NCI-H128 (cell line): ENCODE data around the gene HIP1.
"Not testable (repeated sequence)": the region's sequence is repeated elsewhere in the genome, so short reads cannot be mapped to it uniquely, and the experiment has no call there.

Source experiments
- DNase-seq: peaks from one replicate; lab custom pipeline; 2025; ENCODE audit not compliant: unreplicated experiment; lab: John Stamatoyannopoulos, UW

Gene HIP1

DNA sequence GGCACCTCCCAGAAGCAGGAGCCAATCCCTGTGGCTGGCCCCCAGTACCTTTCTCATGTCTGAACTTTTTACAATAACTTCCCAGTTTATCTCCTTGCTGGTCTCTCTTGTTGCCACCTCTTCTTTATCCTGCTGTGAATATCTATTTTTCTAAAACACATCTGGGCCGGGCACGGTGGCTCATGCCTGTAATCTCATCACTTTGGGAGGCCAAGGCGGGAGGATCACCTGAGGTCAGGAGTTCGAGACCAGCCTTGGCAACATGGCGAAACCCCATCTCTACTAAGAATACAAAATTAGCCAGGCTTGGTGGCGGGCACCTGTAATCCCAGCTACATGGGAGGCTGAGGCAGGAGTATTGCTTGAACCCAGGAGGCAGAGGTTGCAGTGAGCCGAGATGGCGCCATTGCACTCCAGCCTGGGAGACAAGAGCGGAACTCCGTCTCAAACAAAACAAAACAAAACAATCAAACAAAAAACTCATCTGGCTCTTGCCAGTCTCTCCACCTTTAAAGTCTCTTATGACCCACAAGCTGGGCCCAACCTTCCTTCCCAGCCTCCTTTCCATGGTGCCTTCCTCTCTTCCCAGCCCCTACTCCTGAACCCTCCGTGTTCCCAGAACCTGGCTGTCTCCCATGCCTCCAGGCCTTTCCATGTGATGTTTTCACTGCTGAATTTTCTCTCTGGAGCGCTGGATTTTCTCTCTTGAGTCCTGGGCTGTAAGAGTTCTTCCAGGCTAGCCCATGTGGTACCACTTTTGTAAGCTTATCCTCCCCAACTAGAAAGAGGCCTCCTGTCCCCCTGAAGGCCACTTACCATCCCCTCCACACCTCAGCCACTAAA is 51.3 kb downstream of the HIP1 start:
- DNase-seq = no peak

DNA sequence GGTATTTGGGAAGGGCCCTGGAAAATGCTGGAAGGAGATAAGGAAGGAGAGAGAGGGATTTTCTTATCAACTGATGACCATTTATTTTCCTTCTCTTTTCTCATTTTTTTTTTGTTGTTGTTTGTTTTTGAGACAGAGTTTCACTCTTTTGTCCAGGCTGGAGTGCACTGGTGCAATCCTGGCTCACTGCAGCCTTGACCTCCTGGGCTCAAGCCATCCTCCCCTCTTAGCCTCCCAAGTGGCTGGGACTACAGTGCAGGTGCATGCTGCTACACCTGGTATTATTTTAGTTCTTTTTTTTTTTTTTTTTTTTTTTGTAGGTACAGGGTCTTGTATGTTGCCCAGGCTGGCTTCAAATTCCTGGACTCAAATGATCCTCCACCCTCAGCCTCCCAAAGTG is 52.2 kb downstream of the HIP1 start:
- DNase-seq = no peak

DNA sequence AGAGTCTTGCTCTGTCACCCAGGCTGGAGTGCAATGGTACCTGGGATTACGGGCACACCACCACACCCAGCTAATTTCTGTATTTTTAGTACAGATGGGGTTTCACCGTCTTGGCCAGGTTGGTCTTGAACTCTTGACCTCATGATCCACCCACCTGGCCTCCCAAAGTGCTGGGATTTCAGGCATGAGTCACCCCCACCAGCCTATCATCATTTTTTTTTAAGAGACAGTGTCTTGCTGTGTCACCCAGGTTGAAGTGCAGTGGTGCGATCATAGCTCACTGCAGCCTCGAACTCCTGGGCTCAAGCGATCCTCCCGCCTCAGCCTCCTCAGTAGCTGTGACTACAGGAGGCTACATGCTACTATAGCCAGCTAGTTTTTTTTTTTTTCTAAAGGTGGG is 56.7 kb downstream of the HIP1 start:
- DNase-seq = not testable (repeated sequence)

DNA sequence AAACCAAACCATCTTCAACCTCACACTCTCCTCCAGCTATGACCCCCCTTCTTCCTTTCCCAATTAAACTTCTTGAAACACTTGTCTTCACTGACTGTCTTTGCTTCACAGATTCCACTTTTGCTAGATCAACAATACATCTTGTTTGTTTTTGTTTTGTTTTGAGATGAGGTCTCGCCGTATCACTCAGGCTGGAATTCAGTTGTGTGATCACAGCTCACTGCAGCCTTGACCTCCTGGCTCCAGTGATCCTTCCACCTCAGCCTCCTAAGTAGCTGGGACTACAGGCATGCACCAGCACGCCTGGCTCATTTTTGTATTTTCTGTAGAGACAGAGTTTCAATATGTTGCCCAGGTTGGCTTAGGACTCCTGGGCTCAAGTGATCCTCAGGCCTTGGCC is 59.7 kb downstream of the HIP1 start:
- DNase-seq = no peak

DNA sequence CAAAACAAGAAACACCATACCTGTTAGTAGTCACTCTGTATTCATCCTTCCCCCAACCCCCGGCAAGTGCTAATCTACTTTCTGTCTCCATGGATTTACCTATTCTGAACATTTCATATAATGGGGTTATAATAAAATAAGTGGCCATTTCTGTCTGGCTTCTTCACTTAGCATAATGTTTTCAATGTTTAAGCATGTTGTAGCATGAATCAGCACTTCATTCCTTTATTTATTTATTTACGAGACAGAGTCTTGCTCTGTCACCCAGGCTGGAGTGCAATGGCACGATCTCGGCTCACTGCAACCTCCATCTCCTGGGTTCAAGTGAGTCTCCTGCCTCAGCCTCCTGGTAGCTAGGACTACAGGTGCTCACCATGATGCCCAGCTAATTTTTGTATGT is 69.2 kb downstream of the HIP1 start:
- DNase-seq = no peak

DNA sequence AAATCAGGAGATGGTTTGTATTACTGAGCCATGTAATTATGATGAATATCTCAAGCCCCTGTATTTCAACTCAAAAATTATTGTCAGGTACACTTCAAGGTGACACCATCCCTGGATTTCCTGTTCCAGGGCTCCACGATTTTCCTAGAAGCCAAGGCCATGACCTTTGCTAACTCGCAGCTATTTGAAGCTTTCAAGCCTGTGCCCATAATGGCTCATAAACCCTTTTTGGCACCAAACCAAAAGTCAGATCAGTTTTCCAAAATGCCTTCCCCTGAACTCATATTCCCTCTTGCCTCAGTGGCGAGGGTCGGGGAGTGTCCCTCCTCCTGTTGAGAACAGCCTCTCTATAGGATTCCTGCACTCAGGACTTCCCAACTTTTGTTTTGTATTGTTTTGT is 70.8 kb downstream of the HIP1 start:
- DNase-seq = no peak

DNA sequence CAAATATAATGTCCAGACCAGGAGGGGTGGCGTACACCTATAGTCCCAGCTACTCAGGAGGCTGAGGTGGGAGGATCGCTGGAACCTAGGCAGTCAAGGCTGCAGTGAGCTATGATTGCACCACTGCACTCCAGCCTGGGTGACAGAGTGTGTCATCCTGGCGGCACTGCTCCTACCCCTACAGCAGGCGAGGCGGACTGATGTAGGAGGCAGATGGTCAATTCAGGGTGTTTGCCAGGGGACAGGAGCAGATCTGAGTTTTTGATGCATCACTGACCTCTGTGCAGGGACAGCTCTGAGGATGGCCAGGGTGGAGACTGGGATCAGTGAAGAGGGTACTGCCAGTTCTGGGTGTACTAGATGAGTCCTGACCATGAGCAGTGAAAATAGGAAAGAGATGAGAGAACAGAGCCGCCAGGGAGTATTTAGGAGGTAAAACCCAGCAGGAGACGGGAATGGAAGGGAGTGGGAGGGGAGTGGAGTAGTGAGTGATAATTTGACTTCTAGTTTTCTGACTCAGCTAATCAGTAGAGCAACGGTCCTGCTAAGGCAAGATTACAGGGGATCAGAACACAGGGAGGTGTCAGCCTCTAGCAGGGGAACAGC is 75.3 kb downstream of the HIP1 start:
- no peak for DNase-seq

DNA sequence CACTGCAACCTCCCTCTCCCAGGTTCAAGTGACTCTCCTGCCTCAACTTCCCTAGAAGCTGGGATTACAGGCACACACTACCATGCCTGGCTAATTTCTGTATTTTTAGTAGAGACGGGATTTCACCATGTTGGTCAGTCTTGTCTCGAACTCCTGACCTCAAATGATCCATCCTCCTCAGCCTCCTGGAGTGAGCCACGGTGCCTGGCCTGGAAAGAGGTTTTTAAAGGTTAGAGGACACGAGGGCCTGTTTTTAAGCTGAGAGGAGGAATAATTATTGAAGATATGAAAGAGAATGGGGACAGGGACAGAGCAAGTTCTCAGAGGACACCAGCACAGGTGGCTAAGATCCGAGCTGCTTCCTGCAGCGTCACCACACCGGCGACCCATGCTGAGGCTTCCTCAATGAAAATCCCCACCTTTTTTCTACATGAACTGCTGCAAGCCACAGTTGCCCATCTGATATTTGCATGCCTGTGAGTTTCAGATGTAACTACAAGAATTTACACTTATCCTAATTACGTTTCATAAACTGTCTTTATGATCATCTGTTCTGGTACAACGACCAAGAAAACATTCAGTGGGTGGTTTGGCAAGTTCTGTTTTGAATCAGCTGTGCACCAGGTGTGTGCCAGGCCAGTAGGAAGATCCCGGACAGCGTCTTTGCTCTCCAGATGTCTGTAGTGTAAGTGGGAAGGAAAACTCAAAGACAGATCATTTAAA is 76.0 kb downstream of the HIP1 start:
- DNase-seq = no peak

DNA sequence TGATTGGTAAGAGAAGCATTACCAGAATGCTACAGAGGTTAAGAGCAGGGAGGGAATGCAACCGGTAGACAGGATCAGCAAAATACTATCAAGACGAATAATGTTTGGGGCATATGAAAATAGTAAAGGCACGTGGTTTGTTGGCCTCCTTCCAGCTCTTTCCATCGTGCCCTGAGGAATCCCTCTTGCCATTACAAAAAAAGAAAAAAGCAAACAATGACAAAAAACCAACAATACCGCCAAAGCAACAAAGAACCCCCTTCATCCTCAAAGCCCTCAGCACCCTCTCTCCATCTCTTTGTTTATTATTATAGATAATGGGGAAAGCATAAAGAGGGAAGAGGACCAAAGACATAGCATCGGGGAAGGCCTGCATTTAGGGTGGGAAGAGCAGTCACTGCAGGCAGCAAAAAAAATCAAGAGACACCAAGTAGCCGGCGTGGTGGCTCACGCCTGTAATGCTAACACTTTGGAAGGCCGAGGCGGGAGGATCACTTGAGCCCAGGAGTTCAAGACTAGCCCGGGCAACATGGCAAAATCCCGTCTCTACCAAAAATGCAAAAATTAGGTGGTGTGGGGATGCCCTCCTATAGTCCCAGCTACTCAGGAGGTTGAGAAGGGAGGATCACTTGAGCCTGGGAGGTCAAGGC is 78.0 kb downstream of the HIP1 start:
- DNase-seq = no peak

DNA sequence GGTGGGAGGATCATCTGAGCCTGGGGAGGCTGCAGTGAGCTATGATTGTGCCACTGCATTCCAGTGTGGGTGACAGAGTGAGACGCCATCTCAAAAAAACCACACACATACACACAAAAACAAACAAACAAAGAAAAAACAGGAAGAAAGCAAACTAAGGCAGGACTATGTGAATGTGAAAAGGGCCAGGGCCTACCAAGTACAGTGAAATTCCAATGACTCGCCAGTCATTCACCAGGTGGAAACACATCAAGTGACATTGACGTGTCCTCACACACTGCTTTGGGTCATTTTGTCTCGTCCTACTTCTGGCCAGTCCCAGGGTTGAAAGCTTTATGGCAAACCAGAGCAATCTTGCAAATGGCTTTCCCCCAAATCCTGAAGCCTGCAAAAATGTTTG is 79.9 kb downstream of the HIP1 start:
- no peak for DNase-seq

DNA sequence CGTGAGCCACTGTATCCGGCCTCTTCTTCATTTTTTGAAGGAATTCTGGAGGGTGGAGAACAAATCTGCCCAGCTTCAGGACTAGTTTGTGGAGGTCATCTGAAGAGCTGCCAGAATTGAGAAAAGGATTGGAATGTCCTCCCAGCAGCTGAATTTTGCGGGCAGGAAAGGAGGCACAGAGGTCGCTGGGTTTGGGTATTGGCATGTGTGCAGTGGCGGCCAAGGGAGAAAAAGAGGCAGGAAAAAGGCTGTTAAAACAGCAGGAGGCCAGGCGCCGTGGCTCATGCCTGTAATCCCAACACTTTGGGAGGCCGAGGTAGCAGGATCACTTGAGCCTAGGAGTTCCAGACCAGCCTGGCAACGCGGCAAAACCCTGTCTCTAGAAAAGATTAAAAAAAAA is 80.4 kb downstream of the HIP1 start:
- no peak for DNase-seq

DNA sequence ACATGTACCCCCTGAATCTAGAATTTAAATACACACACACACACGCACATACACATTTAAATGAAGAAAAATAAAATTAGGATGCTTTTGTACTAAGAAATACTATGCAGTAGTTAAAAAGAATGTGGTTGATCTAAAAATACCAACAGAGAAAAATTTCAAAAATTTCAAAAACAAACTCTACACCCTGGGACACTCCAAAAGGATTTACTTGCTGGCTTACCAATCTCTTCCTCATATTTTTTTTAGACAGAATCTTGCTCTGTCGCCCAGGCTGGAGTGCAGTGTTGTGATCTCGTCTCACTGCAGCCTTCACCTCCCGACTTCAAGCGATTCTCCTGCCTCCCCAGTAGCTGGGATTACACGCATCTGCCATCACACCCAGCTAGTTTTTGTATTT is 80.9 kb downstream of the HIP1 start:
- DNase-seq = no peak

DNA sequence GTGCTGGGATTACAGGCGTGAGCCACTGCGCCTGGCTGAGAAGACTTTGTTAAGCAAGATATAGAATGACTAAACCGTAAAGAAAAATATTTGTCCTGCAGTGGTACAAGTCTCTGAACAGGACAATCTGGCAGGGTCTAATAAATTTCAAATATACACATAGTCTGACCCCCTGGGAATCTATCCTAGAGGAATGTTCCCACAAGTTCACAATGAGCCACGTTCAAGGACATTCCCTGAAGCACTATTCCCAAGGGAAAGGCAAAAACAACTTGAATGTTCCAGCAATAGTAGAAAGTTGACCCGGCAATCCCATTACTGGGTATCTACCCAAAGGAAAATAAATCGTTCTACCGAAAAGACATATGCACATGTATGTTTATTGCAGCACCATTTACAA is 82.0 kb downstream of the HIP1 start:
- no peak for DNase-seq

DNA sequence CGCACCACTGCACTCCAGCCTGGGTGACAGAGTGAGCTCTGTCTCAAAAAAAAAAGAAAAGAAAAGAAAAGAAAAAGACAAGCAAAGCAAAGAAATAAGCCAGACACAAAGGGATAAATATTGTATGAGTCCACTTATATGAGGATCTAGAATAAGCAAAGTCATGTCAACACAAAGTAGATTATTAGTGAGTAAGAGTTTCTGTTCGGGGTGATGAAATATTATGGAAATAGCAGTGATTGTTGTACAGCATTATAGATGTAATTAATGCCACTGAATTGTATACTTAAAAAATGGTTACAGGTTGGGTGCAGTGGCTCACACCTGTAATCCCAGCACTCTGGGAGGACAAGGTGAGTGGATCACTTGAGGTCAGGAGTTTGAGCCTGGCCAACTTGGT is 83.2 kb downstream of the HIP1 start:
- DNase-seq = no peak

DNA sequence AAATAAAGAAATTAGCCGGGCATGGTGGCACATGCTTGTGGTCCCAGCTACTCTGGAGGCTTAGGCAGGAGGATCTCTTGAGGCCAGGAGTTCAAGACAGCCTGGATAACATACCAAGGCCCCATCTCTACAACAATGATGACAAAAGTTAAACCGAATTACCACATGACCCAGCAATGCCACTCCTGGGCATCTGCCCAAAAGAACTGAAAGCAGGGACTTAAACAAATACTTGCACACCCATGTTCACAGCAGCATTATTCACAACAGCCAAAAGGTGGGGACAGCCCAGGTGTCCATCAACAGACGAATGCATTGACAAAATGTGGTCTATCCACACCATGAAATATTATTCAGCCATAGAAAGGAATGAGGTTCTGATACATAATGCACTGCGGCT is 83.9 kb downstream of the HIP1 start:
- DNase-seq = no peak

DNA sequence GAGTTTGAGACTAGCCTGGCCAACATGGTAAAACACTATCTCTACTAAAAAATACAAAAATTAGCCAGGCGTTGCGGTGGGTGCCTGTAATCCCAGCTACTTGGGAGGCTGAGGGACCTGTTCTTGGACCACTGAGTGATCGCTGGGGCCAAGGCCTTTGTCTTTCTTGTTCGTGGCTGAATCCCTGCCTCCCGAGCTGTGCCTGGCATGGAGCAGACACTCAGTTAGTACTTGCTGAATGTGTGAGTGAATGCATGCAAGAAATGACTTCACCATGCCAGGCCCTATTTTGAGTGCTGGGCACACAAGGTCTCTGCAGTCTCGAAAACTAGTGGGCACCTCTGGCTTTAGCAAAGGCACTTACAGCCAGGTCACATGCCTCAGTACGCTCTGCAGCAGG is 85.1 kb downstream of the HIP1 start:
- DNase-seq = no peak

DNA sequence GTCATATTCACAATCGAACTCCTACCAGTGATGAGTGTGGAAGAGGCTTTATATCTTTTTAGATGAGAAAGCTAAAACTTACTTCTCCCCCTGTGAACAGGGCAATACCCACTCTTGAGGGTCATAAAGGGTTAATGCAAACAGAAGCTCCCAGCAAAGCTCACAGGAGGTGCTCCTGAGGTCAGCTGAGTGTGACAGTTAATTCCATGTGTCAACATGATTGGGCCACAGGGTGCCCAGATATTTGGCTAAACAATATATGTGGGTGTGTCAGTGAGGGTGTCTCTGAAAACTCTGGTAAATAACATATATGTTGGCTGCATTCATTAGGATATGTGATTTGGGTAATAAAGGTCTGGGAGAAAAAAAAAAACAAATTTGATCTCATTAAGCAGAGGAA is 86.0 kb downstream of the HIP1 start:
- DNase-seq = no peak

DNA sequence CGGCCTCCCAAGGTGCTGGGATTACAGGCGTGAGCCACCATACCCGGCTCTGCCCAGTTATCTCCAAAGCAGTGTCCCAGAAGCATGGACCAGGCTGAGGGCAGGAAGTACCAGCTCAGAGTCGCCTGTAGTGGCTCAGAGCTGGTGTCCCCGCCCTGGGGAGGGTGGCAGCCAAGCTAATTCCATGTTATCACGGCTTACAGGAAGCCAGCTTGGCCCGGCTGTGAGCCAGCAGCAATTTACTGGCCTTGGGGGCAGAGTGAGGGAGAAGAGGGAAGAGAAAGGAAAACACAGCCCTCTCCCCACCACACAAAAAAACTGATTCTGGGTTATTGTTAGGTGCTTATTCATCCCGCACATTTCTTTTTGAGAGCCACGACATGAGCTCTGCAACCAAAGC is 88.1 kb downstream of the HIP1 start:
- no peak for DNase-seq

DNA sequence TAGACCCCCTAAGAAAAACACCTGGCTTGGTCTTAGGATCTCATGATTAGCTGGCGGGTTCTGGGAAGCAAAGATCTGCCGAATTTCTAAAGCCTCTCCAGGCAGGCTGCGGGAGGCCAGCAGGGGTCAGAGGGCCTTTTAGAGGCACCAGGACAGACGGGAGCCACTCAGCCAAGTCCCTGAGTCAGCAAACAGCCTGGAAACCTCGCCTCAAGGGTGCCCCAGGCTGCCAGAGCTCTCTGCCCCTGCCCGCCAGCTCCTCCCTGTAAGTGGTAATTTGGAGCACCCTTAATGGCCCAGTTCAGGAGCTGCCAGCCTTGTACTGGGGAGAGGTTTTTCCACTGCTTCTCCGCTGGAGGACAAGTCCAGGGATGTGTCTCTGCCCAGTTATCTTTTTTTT is 88.7 kb downstream of the HIP1 start:
- DNase-seq = no peak

DNA sequence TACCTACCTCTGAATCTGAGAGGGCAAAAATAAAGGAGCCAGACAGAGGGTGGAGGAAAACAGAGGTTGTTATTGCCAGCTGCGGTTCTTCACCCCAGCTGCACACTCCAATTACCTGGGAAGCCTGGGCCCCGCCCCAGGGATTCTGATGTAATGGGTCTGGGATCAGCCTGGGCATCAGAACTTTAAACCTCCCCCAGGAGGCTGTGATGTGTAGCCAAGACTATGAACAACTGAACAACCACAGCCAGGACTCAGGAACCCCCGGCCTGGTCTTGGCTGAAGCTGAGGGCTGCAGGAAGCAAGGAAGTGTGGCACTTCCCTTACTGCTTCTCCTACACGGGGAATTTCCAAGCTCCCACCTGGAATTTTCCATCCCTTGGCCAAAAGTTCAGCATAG is 89.3 kb downstream of the HIP1 start:
- no peak for DNase-seq

DNA sequence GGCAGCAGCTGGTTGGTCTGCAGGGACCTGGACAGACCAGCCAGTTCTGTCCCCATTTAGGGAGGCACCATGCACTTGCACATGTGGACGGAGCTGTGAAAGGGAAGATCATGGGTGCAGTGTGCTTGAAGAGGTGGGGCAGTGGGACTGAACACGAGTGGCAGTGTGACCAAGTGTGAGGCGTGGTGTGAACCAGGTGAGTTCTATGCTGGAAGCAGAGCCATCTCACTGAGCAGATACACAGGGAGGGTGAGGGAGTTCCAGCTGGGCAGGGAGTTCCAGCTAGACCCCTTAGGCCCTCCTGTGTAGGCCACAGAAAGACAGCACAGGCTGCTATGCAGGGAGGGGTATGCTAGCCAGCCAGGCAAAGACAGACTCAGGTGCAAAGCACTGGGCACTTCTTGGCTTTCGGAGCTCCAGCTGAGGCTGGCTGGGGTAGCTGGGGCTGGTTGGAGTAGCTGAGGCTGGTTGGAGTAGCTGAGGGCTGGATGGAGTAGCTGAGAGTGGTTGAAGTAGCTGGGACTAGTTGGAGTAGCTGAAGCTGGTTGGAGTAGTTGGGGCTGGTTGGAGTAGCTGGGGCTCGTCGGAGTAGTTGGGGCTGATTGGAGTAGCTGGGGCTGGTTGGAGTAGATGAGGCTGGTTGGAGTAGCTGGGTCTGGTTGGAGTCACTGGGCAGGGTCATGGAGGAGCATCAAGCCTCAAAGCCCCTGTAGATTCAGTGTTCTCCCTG is 90.9 kb downstream of the HIP1 start:
- DNase-seq = no peak
